ENCODE data around the gene MMAB.

MMAB gene

GRCh38 chr12:109557805-109558204 lies 15.5 kb downstream of the MMAB start:
- no peak for DNase-seq

- no peak for DNase-seq
Measured at GRCh38 chr12:109557200-109557599, 16.1 kb downstream of the MMAB start.

GRCh38 chr12:109555431-109556315 lies 17.6 kb downstream of the MMAB start:
- DNase-seq: no peak

- no peak for DNase-seq
Measured at GRCh38 chr12:109554761-109555160, 18.5 kb downstream of the MMAB start.

- DNase-seq: no peak
Measured at GRCh38 chr12:109553906-109554500, 19.3 kb downstream of the MMAB start.

- DNase-seq: no peak
Measured at GRCh38 chr12:109553483-109553882, 19.8 kb downstream of the MMAB start.

GRCh38 chr12:109552971-109553370 lies 20.3 kb downstream of the MMAB start:
- DNase-seq: no peak

GRCh38 chr12:109551108-109551507 lies 22.2 kb downstream of the MMAB start:
- DNase-seq: no peak

- DNase-seq: no peak
Measured at GRCh38 chr12:109550281-109550680, 23.0 kb downstream of the MMAB start.

- DNase-seq: no peak
Measured at GRCh38 chr12:109549613-109550270, 23.6 kb downstream of the MMAB start.

GRCh38 chr12:109548258-109548657 lies 25.0 kb downstream of the MMAB start:
- no peak for DNase-seq

GRCh38 chr12:109547286-109547685 lies 26.0 kb downstream of the MMAB start:
- no peak for DNase-seq

GRCh38 chr12:109545826-109546225 lies 27.5 kb downstream of the MMAB start:
- DNase-seq: no peak

- DNase-seq: no peak
Measured at GRCh38 chr12:109544955-109545531, 28.3 kb downstream of the MMAB start.

- no peak for DNase-seq
Measured at GRCh38 chr12:109542876-109543275, 30.4 kb downstream of the MMAB start.

GRCh38 chr12:109542014-109542413 lies 31.3 kb downstream of the MMAB start:
- DNase-seq: no peak

- DNase-seq: no peak
Measured at GRCh38 chr12:109541413-109541726, 31.9 kb downstream of the MMAB start.

- no peak for DNase-seq
Measured at GRCh38 chr12:109540526-109541412, 32.5 kb downstream of the MMAB start.

GRCh38 chr12:109539508-109539907 lies 33.8 kb downstream of the MMAB start:
- DNase-seq: no peak

- no peak for DNase-seq
Measured at GRCh38 chr12:109538191-109538863, 35.0 kb downstream of the MMAB start.

- DNase-seq: no peak
Measured at GRCh38 chr12:109537136-109537535, 36.2 kb downstream of the MMAB start.

GRCh38 chr12:109535863-109536250 lies 37.4 kb downstream of the MMAB start:
- DNase-seq: no peak

Measured in activated CD4-positive, alpha-beta T cell treated with anti-CD3 and anti-CD28 coated beads for 4 hours (primary cell).